Kidney glomerular epithelial cell (primary cell): ENCODE results near the gene C17orf67.
"Not testable (repeated sequence)": the region's sequence is repeated elsewhere in the genome, so short reads cannot be mapped to it uniquely, and the experiment has no call there.

Experiments
- DNase-seq: peaks from one replicate; lab custom pipeline; 2025; lab: John Stamatoyannopoulos, UW

C17orf67 gene

DNA sequence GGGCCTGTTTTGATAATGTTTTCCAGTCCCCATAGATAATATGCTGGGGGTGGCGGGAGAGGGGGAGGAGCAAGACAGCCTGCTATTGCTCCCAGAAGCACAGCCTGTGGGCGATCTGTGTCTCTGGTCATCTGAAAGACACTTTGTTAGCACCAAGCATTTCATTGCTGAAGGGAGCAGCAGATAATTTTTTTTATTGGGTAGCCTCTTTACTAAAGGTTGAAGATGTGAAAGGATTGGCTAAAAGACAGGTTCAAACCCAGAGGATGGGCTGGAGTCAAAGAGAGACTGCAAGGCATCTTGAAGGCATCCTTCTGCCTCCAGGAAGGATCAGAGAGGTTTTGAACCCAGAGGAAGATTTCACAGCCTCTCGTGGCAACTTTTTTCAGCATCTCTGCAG is 60.6 kb downstream of the C17orf67 start:
- DNase-seq = no peak

DNA sequence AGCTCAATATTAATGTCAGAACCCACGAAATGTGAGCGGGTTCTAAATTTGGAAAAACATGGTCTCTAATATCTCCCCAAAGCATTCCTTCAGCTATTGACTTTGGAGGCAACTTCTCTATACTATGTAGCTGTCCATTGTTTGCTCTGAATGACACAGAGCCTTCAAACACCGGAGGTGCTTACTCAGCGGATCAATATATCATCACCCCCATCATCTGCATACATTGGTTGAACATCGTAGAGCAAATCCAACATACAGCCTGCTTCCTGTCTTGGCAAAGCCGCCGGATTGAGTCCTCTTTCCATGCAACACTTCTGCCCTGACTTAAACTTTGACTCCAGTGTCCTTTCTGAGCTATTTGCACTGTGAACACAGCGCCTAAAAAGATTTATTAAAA is 61.3 kb downstream of the C17orf67 start:
- DNase-seq = no peak

- DNase-seq = no peak
Observed at GRCh38 chr17:56771975-56772374, 61.7 kb downstream of the C17orf67 start.

GRCh38 chr17:56771563-56771962 is 62.2 kb downstream of the C17orf67 start:
- DNase-seq = no peak

GRCh38 chr17:56770427-56770826 is 63.3 kb downstream of the C17orf67 start:
- DNase-seq = no peak

- no peak for DNase-seq
Observed at GRCh38 chr17:56765449-56765848, 68.3 kb downstream of the C17orf67 start.

GRCh38 chr17:56762988-56763387 is 70.7 kb downstream of the C17orf67 start:
- no peak for DNase-seq

- DNase-seq = no peak
Observed at GRCh38 chr17:56762144-56762543, 71.6 kb downstream of the C17orf67 start.

- DNase-seq = no peak
Observed at GRCh38 chr17:56761387-56761786, 72.3 kb downstream of the C17orf67 start.

DNA sequence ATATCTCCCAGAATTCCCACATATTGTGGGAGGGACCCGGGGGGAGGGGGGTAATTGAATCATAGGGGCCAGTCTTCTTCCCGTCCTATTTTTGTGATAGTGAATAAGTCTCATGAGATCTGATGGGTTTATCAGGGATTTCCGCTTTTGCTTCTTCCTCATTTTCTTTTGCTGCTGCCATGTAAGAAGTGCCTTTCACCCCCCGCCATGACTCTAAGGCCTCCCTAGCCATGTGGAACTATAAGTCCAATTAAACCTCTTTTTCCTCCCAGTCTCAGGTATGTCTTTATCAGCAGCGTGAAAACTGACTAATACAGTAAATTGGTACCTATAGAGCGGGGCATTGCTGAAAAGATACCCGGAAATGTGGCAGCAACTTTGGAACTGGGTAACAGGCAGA is 76.1 kb downstream of the C17orf67 start:
- DNase-seq = not testable (repeated sequence)

- DNase-seq = peak; percentile 80
Observed at GRCh38 chr17:56756536-56756935, 77.2 kb downstream of the C17orf67 start.

DNA sequence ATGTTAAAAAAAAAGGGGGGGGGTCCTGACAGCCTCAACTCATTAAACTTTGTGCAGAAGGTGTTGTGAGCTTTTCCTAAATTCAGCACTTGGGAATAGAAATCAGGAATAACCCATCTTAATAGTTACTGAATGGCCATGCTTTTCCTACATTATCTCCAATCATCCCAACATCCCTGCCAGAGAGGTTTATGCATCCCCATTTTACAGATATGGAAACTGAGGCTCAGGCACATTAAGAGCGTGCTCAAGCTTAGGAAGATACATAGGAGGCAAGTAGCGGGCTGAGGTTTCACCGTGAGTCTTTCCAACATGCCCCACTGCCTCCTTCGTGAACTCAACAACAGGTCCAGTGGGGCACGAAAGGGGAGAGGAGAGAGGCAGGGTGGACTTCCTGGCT is 78.4 kb downstream of the C17orf67 start:
- DNase-seq = no peak

GRCh38 chr17:56754523-56755208 is 79.1 kb downstream of the C17orf67 start:
- peak; percentile 27 for DNase-seq

DNA sequence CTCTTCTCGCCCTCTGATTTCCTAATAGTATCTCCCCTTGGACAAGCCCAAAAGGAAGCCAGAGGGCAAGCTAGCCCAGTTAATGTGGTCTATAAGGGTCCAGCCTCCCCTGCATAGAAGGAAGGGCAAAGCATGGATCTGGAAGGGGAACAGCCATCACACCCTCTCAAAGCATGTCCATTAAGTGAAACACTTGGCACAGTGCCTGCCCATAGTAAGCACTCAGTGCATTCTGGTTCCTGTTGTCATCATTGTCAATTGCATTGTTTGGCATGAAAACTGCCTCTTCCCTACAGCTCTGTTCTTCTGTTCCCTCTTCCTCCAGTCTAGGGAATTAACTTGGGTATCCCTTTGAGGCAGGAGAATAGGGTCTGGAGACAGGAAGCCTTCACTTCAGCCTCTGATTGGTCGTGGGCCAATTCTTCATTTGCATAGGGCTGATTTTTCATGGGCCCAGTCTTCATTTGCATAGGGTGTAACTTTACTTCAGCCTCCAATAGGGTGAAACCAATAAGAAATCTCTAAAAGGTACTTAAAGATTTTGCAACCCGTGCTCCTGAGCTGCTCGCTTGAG is 81.4 kb downstream of the C17orf67 start:
- no peak for DNase-seq

DNA sequence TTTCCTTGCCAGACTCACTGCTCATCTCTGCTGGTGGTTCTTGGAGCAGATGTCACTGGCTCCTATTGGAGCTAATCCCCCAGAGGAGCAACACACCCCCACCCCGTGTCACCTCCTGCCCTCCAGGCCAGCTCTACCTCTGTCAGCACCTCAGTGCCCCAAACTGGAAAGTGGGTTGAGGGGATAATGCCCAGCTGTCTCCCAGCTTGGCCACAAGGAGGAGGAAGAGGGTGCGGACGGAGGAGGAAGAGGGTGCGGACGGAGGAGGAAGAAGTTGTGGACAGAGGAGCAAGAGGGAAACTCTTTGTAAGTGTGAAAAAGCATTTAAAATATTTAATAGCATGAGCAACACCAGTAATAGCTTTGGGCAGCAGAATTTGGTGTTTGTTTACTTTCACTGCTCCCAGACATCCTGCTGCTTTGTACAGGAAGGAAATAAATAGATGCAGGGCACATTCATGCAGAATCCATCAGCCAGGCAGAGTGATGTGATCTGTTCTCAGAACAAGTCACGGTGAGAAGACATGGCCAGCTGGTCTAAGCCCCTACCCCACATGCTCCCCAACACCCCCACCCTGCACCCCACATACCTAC is 82.5 kb downstream of the C17orf67 start:
- DNase-seq = no peak

DNA sequence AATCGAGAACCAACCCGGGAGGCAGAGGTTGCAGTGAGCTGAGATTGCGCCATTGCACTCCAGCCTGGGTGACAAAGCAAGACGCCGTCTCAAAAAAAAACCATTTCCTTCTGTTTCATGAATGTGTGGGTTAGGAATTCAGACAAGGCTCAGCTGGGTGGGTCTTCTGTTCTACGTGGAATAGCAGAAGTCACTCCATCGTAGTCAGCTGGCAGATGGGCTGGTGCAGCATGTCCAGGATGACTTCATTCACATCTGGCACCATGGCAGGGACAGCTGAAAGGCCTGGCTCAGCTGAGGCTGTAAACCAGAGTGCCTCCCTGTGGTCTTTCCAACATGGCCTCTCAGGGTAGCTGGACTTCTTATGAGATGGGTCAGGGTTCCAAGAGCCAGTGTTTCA is 89.0 kb downstream of the C17orf67 start:
- DNase-seq = no peak

GRCh38 chr17:56742601-56743000 is 91.1 kb downstream of the C17orf67 start:
- no peak for DNase-seq
